GM23338 (cell line): ENCODE data around the gene CTNNA3. TPM values are rescaled to one million over a fixed set of nuclear protein-coding genes. Genes with fewer than 3 reads are reported as not detected.

Experiments used
- ATAC-seq: fragments of 200-7000 bp; cut with Tn5 transposase; 3 replicates; pipeline ENCODE4 v1.9.1; 2020
- DNase-seq: peaks from one replicate; pipeline ENCODE4 v3.0.0-alpha.2; 2015; ENCODE audit warnings: low spot score
- H2AFZ ChIP-seq: fragments of 200-600 bp; sonication (generic); 2 replicates; pipeline ENCODE4 v1.8.0; 2016; ENCODE audit warnings: antibody characterized with exemption, mild to moderate bottlenecking, moderate library complexity
- H3F3A ChIP-seq: fragments of 200-600 bp; sonication (generic); replicated peaks from 2 replicates; pipeline ENCODE4 v1.8.0; 2017; ENCODE audit warnings: antibody characterized with exemption, mixed run types, low read depth
- H3K27ac ChIP-seq: fragments of 200-600 bp; sonication (generic); 2 replicates; pipeline ENCODE4 v1.6.1; 2016; ENCODE audit warnings: low read depth
- H3K27me3 ChIP-seq: fragments of 200-600 bp; sonication (generic); 2 replicates; pipeline ENCODE4 v1.8.0; 2016; ENCODE audit warnings: mild to moderate bottlenecking, mixed run types, moderate library complexity; ENCODE audit not compliant: insufficient read depth
- H3K36me3 ChIP-seq: fragments of 200-600 bp; sonication (generic); 2 replicates; pipeline ENCODE4 v1.8.0; 2016; ENCODE audit warnings: mild to moderate bottlenecking; ENCODE audit not compliant: insufficient read depth
- H3K4me1 ChIP-seq: fragments of 200-600 bp; sonication (generic); 2 replicates; pipeline ENCODE4 v1.8.0; 2016; ENCODE audit warnings: mild to moderate bottlenecking, moderate library complexity; ENCODE audit not compliant: insufficient read depth
- H3K4me2 ChIP-seq: fragments of 200-600 bp; sonication (generic); 2 replicates; pipeline ENCODE4 v1.7.1; 2017; ENCODE audit warnings: mixed run types
- H3K4me3 ChIP-seq: fragments of 200-600 bp; sonication (generic); 2 replicates; pipeline ENCODE4 v1.6.1; 2016; ENCODE audit warnings: mixed run types
- H3K79me2 ChIP-seq: fragments of 200-600 bp; sonication (generic); replicated peaks from 2 replicates; pipeline ENCODE4 v1.8.0; 2017; ENCODE audit warnings: mild to moderate bottlenecking; ENCODE audit not compliant: insufficient read depth
- H3K9me2 ChIP-seq: fragments of 200-600 bp; sonication (generic); 2 replicates; pipeline ENCODE4 v1.8.0; 2017; ENCODE audit not compliant: insufficient read depth
- H4K20me1 ChIP-seq: fragments of 200-600 bp; sonication (generic); replicated peaks from 2 replicates; pipeline ENCODE4 v1.8.0; 2017; ENCODE audit warnings: mild to moderate bottlenecking; ENCODE audit not compliant: insufficient read depth
- H3K27ac Mint-ChIP-seq: 2 replicates; pipeline ENCODE4 v1.8.0; 2020; ENCODE audit warnings: inconsistent platforms, mild to moderate bottlenecking, moderate library complexity, mixed read lengths
- H3K27me3 Mint-ChIP-seq: 3 replicates; pipeline ENCODE4 v1.8.0; 2022; ENCODE audit warnings: low read depth, mild to moderate bottlenecking, moderate library complexity, mixed read lengths, inconsistent platforms; ENCODE audit not compliant: insufficient read depth, poor library complexity
- H3K36me3 Mint-ChIP-seq: 3 replicates; pipeline ENCODE4 v1.8.0; 2021; ENCODE audit warnings: low read depth, mild to moderate bottlenecking, inconsistent platforms, moderate library complexity, mixed read lengths
- H3K4me1 Mint-ChIP-seq: 3 replicates; pipeline ENCODE4 v1.8.0; 2020; ENCODE audit warnings: mild to moderate bottlenecking, inconsistent platforms, mixed read lengths
- H3K4me3 Mint-ChIP-seq: 3 replicates; pipeline ENCODE4 v1.8.0; 2021; ENCODE audit warnings: moderate library complexity, mild to moderate bottlenecking, inconsistent platforms, mixed read lengths
- H3K9me3 Mint-ChIP-seq: 3 replicates; pipeline ENCODE4 v1.8.0; 2020; ENCODE audit warnings: moderate library complexity, mild to moderate bottlenecking, inconsistent platforms, mixed read lengths
- CREB1 ChIP-seq: fragments of 250-450 bp; sonication (Bioruptor Pico); IDR thresholded peaks from 2 replicates; pipeline ENCODE4 v1.5.0; 2020; ENCODE audit warnings: low read depth, mild to moderate bottlenecking, moderate library complexity
- CTCF ChIP-seq, 2 experiments: fragments of 200-600 bp in 1 of 2; sonication (generic) in 1 of 2; conservative IDR thresholded peaks; 2 replicates each; pipeline versions ENCODE4 v1.5.1 to v1.6.1; 2016 to 2017; ENCODE audit warnings: antibody characterized with exemption in 2 of 2, low read depth in 2 of 2, mild to moderate bottlenecking in 2 of 2, moderate library complexity in 1 of 2
- ETS1 ChIP-seq: IDR thresholded peaks from 2 replicates; pipeline ENCODE4 v1.6.1; 2016; ENCODE audit warnings: antibody characterized with exemption
- EZH2 ChIP-seq: fragments of 200-600 bp; sonication (generic); IDR thresholded peaks from one replicate; pipeline ENCODE4 v1.8.0; 2017; ENCODE audit warnings: antibody characterized with exemption, mild to moderate bottlenecking, low read depth; ENCODE audit not compliant: unreplicated experiment
- EZH2phosphoT487 ChIP-seq: fragments of 200-600 bp; sonication (generic); IDR thresholded peaks from one replicate; pipeline ENCODE4 v1.8.1; 2018; ENCODE audit warnings: antibody characterized with exemption; ENCODE audit not compliant: unreplicated experiment
- JUNB ChIP-seq: IDR thresholded peaks from one replicate; pipeline ENCODE4 v1.6.1; 2016; ENCODE audit warnings: antibody characterized with exemption; ENCODE audit not compliant: unreplicated experiment
- NANOG ChIP-seq: IDR thresholded peaks from 2 replicates; pipeline ENCODE4 v1.6.1; 2016; ENCODE audit warnings: antibody characterized with exemption, borderline replicate concordance
- POLR2AphosphoS5 ChIP-seq: IDR thresholded peaks from 2 replicates; pipeline ENCODE4 v1.6.1; 2016; ENCODE audit warnings: antibody characterized with exemption, low read depth
- STAT1 ChIP-seq: IDR thresholded peaks from one replicate; pipeline ENCODE4 v1.6.1; 2016; ENCODE audit warnings: antibody characterized with exemption; ENCODE audit not compliant: unreplicated experiment
- ZNF114 ChIP-seq: fragments of 250-450 bp; sonication (Bioruptor Pico); IDR thresholded peaks from 2 replicates; pipeline ENCODE4 v1.5.0; 2020; ENCODE audit warnings: mild to moderate bottlenecking, moderate library complexity
- ZNF331 ChIP-seq: fragments of 250-450 bp; sonication (Bioruptor Pico); IDR thresholded peaks from 2 replicates; pipeline ENCODE4 v1.5.0; 2020; ENCODE audit warnings: low read depth, mild to moderate bottlenecking, moderate library complexity
- ZNF462 ChIP-seq: fragments of 250-450 bp; sonication (Bioruptor Pico); IDR thresholded peaks from 2 replicates; pipeline ENCODE4 v1.5.0; 2020; ENCODE audit warnings: mild to moderate bottlenecking, moderate library complexity
- polyA plus RNA-seq: library from polyadenylated mRNA; unstranded; fragments of >200 nt; fragmentation: Nextera tagmentation; extraction: Ambion mirVana; gene quantifications from 2 replicates; pipeline ENCODE4 v1.2.1, GENCODE V29; 2016
- total RNA-seq: library from RNA; depleted of rRNA; stranded (reverse); fragments of >200 nt; shearing (Covaris generic); gene quantifications from 2 replicates; pipeline ENCODE4 v1.2.3, GENCODE V29; 2014
- TF ChIP-seq, protein P1 (sequence below): IDR thresholded peaks from one replicate; pipeline ENCODE4 v1.6.1; 2018; ENCODE audit warnings: antibody characterized with exemption; ENCODE audit not compliant: unreplicated experiment

Gene CTNNA3
- total and polyA plus RNA-seq, 2 experiments from 2014 or later = 0.71 to 3.3 TPM

DNA sequence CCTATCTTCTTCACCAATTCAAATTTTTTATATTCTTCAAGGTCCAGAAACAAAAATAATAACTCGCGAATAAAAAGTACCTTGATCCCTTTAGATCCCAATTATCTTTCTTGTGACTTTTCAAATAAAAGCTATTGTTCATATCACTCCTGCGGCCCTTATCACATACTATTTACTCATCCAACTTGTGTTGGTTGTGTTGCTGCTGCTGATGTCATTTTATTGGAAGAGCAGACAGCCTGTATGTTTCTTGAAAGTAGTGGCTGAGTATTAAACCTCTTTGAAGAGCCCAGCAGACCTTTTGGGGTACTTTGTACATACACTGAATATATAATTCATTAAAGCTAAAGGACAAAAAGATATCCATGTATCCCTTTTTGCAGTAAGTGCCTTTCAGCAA, 231.7 kb downstream of the CTNNA3 start:
- Histone ChIP-seq H3K79me2 (no peaks in the 10 kb centered on the region), H3K4me2 (no peak overlapping the region), H3K36me3 (no peaks in the 10 kb centered on the region), H2AFZ (no peak overlapping the region), H4K20me1 (no peaks in the 10 kb centered on the region), H3K27me3 (no peaks in the 10 kb centered on the region), H3K9me2 (no peaks in the 10 kb centered on the region), H3K27ac (no peak overlapping the region), H3F3A (no peaks in the 10 kb centered on the region), H3K4me3 (no peak overlapping the region), H3K4me1 (no peaks in the 10 kb centered on the region)
- Mint-ChIP-seq H3K27ac (no peak overlapping the region), H3K9me3 (no peaks in the 10 kb centered on the region; the same call in 2 of the 3 replicates), H3K4me3 (no peak overlapping the region), H3K27me3 (no peaks in the 10 kb centered on the region), H3K4me1 (no peaks in the 10 kb centered on the region), H3K36me3 (no peaks in the 10 kb centered on the region)
- no peak for ATAC-seq
- no peak for DNase-seq
- TF ChIP-seq CTCF (conservative IDR thresholded peaks at IDR 0.05; ENCODE audit: low read depth in 2 of 2) = no peak
- TF ChIP-seq NANOG = no peak
- TF ChIP-seq CREB1 = no peak
- no peak for TF ChIP-seq STAT1
- no peak for TF ChIP-seq ZNF462 (CRISPR knock-in tag)
- TF ChIP-seq POLR2AphosphoS5 = no peak
- TF ChIP-seq, protein P1, sequence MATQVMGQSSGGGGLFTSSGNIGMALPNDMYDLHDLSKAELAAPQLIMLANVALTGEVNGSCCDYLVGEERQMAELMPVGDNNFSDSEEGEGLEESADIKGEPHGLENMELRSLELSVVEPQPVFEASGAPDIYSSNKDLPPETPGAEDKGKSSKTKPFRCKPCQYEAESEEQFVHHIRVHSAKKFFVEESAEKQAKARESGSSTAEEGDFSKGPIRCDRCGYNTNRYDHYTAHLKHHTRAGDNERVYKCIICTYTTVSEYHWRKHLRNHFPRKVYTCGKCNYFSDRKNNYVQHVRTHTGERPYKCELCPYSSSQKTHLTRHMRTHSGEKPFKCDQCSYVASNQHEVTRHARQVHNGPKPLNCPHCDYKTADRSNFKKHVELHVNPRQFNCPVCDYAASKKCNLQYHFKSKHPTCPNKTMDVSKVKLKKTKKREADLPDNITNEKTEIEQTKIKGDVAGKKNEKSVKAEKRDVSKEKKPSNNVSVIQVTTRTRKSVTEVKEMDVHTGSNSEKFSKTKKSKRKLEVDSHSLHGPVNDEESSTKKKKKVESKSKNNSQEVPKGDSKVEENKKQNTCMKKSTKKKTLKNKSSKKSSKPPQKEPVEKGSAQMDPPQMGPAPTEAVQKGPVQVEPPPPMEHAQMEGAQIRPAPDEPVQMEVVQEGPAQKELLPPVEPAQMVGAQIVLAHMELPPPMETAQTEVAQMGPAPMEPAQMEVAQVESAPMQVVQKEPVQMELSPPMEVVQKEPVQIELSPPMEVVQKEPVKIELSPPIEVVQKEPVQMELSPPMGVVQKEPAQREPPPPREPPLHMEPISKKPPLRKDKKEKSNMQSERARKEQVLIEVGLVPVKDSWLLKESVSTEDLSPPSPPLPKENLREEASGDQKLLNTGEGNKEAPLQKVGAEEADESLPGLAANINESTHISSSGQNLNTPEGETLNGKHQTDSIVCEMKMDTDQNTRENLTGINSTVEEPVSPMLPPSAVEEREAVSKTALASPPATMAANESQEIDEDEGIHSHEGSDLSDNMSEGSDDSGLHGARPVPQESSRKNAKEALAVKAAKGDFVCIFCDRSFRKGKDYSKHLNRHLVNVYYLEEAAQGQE = no peak
- TF ChIP-seq JUNB = no peak
- TF ChIP-seq ZNF114 = no peak
- no peak for TF ChIP-seq ZNF331 (CRISPR knock-in tag)
- TF ChIP-seq EZH2 = no peak
- no peak for TF ChIP-seq EZH2phosphoT487
- TF ChIP-seq ETS1 = no peak
